GM21447 (cell line): ENCODE data around the gene PPM1B.
A peak's percentile ranks its signal among the peaks of the same experiment; 100 is the strongest.
"Not testable (repeated sequence)": the region's sequence is repeated elsewhere in the genome, so short reads cannot be mapped to it uniquely, and the experiment has no call there.

Experiments
- ATAC-seq: cut with Tn5 transposase; IDR thresholded peaks from one replicate; pipeline ENCODE4 v1.9.1; 2021; ENCODE audit not compliant: unreplicated experiment

The PPM1B gene

DNA sequence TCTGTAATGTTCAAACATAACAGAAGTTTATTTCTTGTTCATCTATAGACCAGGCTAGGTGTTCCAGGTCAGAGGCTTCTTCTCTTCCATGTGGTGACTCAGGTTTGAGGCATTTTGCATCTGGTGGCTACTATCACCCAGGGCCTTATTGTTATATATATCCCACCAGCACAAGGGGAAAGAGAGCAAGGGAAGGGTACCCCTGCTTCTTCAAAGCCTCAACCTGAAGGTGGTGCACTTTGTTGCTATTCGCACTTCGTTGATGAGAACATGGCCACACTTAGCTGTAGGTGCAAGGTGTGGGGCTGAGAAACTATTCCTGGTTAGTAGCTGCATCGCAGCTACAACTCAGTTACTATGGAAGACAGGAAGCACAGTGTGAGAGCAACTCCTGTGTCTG, 79.2 kb downstream of the PPM1B start:
- ATAC-seq, result no peak

DNA sequence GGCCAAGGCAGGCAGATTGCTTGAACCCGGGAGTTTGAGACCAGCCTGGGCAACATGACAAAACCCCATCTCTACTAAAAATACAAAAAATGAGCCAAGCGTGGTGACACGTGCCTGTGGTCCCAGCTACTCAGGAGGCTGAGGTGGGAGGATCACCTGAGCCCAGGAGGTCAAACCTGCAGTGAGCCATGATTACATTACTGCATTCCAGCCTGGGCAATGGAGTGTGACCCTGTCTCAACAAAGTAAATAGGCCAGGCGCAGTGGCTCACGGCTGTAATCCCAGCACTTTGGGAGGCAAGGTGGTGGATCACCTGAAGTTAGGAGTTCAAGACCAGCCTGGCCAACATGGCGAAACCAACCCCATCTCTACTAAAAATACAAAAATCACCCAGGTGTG, 80.6 kb downstream of the PPM1B start:
- not testable (repeated sequence) for ATAC-seq

DNA sequence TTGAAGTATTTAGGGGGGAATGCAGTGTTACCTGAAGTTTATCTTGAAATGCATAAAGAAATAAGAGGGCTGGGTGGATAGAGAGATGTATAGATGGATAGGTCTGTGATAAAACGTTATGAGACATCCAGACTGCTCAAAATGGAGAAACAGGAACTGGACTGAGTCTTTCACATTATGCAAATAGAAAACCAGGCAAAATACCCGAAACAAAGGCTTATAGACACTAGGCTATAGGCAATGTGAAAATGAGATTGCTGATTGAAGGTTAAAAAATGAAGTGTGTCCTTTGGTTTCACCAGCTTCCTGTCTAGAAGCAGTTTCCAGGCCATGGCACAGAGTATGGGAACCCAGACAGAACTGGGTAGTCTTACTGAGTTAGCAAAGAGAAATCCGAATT, 81.7 kb downstream of the PPM1B start:
- peak; percentile 66 for ATAC-seq

- ATAC-seq, result no peak
These were observed 85.3 kb downstream of the PPM1B start for GRCh38 chr2:44254023-44254422.

DNA sequence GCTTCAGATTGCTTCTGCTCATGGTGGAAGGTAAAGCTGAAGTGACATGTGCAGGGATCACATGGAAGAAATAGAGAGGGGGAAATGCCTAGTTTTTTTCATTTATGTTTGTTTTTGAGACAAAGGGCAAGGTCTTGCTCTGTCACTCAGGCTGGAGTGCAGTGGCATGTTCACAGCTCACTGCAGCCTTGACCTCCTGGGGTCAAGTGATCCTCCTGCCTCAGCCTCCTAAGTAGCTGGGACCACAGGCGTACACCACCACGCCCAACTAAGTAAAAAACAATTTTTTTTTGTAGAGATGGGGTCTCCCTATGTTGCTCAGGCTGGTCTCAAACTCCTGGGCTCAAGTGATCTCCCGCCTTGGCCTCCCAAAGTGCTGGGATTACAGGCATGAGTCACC, 87.0 kb downstream of the PPM1B start:
- not testable (repeated sequence) for ATAC-seq

DNA sequence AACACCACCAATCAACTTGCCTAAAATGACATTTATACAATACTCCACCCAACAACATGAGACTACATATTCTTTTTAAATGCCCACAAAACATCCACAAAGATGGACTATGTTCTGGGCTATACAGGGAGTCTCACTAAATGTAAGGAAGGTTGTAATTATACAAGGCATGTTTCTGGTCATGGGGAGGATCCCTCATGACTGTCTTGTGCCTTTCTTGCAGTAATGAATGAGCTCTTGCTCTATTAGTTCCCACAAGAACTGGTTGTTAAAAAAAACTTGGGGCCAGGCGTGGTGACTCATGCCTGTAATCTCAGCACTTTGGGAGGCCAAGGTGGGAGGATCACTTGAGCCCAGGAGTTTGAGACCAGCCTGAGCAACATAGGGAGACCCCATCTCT, 89.1 kb downstream of the PPM1B start:
- not testable (repeated sequence) for ATAC-seq

- ATAC-seq, result no peak
These were observed 98.7 kb downstream of the PPM1B start for GRCh38 chr2:44267269-44267795.

DNA sequence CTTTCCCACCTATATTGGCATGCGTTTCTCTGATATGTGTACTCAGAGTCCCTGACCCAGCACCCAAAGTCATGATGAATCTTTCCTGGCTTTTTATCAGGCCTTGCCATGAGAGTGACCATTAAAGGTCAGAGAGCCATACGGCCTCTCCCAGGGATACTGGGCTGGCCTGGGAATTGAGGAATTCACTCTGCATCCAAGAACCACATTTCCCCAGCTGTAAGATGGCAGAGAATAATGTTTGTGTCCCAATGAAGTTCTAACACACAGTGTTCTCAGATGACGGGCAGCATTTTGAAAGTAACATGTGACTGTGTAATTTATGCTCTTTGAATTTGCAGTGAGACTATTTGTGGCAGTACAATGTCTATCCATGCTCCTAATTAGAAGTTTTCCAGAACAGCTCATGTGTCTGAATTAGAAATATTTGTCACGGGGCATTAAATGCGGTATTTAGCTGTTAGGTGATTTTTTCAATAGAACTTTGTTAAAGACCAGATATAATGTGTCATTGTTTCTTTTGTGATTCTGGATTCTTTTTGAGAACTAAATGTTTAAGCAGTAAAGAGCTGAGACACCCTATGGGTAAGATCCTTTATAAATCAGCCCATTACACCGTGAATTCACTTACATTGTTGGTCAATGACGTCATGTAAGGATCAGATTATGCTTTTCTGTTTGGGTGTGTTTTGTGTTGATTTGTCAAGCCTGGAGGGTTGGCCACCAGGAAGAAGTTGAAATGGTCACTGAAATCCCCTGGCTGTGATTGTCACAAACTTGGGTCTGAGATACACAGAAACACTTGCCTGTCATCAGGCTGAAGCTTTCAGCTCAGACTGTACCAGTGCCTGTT, 99.3 kb downstream of the PPM1B start:
- no peak for ATAC-seq

DNA sequence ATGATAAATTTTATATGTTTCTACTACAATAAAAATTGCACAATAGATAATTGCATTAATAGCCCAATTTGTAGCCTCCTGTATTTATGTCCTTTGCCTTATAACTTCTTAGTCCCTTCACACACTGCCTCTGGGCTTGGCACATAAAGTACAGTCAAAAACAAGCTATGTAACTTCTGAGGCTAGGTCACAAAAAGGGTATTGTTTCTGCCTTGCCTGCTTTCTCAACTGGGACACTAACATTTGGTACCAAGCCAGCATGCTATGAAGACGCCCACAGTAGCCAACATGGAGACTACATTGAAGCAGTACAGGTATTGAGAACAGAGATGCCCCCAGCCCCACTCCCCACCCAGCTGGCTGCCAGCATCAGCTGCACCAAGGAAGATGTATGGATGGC, 101.2 kb downstream of the PPM1B start:
- ATAC-seq, result no peak

- ATAC-seq, result no peak
These were observed 102.6 kb downstream of the PPM1B start for GRCh38 chr2:44271296-44271695.

DNA sequence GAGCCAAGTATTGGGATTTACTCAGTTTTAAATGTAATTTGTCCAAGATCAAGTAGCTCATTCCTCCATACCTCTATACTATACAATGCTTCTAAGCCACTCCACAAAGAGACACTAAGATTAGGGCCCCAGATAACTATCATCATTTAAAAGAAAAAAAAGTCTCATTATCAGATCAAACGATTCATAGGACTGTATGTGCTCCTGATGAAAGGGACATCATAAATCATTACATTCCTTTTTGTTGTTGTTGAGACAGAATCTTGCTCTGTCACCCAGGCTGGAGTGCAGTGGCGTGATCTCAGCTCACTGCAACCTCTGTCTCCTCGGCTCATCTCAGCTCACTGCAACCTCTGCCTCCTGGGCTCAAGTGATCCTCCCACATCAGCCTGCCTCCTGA, 104.4 kb downstream of the PPM1B start:
- no peak for ATAC-seq

DNA sequence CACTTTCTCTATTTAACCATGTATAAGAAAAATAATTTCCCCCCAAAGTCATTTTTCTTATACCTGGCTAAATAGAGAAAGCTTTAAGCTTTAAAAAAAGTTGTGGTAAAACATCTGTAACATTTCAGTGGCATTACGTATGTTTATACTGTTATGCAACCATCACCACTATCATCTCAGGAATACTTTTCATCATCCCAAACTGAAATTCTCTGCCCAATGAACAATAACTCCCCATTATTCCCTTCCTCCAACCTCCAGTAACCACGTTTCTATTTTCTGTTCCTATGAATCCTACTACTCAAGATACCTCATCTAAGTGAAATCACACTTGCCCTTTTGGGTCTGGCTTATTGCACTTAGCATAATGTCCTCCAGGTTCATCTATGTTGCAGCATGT, 104.9 kb downstream of the PPM1B start:
- no peak for ATAC-seq

GRCh38 chr2:44275927-44276303, 107.2 kb downstream of the PPM1B start:
- ATAC-seq, result no peak

DNA sequence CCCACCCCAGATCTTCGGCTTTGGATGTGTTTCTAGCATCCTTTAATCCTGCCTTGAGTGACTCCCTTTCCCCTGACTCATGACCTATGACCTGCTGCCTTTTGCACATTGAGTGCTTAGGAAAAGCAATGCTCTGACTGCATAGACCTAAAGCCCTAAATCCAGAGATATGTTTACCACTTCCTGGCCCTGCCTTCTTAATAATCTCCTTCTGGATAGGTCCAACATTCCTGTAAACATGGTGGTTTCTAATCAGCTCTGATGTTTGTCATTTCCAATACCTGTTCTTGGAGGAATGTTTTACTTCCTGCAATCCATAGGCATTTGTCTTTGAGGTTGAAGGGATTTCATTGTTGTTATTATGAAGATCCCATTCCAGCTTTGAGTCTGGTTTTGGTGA, 108.9 kb downstream of the PPM1B start:
- no peak for ATAC-seq

DNA sequence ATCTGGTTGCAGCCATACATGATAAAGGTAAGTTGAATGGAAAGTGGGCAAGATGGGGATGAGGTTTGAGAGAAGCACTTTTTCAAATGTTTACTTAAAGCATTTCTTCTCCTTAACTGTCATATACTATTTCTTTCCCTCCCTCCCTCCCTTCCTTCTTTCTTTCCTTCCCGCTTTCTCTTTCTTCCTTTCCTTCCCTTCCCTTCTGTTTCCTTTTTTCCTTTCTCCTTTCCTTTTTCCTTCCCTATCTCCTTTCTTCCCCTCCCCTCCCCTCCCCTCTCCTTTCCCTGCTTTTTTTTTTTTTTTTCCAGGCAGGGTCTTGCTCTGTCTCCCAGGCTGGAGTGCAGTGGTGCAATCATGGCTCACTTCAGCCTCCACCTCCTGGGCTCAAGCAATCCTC, 112.2 kb downstream of the PPM1B start:
- no peak for ATAC-seq
